Fibroblast of mammary gland (primary cell): Measurements from ENCODE around the gene SORCS3.

Experiments
- DNase-seq: peaks from one replicate; pipeline ENCODE4 v3.0.0-alpha.2; 2010; ENCODE audit warnings: low read depth
- H3K4me3 ChIP-seq: 2 replicates; pipeline ENCODE4 v1.5.1; 2011; ENCODE audit warnings: low read depth, mild to moderate bottlenecking, low read length, moderate library complexity; ENCODE audit not compliant: control insufficient read depth
- TF ChIP-seq, protein P1 (sequence below): conservative IDR thresholded peaks from 2 replicates; pipeline ENCODE4 v1.5.1; 2011; ENCODE audit warnings: low read depth, low read length, inconsistent platforms; ENCODE audit not compliant: control insufficient read depth, insufficient read depth

The SORCS3 gene

GRCh38 chr10:104658067-104658466, 17.0 kb downstream of the SORCS3 start:
- H3K4me3 ChIP-seq, result no peak overlapping the region
- TF ChIP-seq, protein P1, sequence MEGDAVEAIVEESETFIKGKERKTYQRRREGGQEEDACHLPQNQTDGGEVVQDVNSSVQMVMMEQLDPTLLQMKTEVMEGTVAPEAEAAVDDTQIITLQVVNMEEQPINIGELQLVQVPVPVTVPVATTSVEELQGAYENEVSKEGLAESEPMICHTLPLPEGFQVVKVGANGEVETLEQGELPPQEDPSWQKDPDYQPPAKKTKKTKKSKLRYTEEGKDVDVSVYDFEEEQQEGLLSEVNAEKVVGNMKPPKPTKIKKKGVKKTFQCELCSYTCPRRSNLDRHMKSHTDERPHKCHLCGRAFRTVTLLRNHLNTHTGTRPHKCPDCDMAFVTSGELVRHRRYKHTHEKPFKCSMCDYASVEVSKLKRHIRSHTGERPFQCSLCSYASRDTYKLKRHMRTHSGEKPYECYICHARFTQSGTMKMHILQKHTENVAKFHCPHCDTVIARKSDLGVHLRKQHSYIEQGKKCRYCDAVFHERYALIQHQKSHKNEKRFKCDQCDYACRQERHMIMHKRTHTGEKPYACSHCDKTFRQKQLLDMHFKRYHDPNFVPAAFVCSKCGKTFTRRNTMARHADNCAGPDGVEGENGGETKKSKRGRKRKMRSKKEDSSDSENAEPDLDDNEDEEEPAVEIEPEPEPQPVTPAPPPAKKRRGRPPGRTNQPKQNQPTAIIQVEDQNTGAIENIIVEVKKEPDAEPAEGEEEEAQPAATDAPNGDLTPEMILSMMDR, result no peak
- no peak for DNase-seq

GRCh38 chr10:104659809-104660208, 18.7 kb downstream of the SORCS3 start:
- TF ChIP-seq, protein P1, result no peak
- DNase-seq, result no peak
- H3K4me3 ChIP-seq, result no peak overlapping the region

DNA sequence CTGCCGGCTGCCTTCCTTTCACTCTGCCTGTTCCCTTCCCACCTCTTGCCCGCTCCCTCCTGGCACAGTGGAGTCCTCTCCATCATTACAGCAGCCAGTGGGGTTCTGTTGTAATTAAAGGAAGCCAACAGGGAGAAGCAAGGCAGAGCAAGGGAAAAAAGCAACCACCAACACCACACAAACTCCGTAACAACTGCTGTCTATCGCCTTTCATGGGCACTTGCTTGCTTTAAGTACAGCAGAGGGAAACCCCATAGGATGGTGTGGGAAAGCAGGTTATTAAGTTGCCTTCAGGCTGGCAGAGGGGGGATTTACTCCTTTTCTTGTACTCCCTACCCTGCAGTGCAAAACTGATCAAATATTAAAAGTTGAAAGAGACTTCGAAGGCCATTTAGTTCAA, 22.0 kb downstream of the SORCS3 start:
- H3K4me3 ChIP-seq, result no peak overlapping the region
- TF ChIP-seq, protein P1, result no peak
- no peak for DNase-seq

- TF ChIP-seq, protein P1, result no peak
- no peak for DNase-seq
Observed at GRCh38 chr10:104663563-104663962, 22.5 kb downstream of the SORCS3 start.

GRCh38 chr10:104664205-104664604, 23.1 kb downstream of the SORCS3 start:
- H3K4me3 ChIP-seq, result no peak overlapping the region
- DNase-seq, result no peak
- TF ChIP-seq, protein P1, result no peak

More at GRCh38 chr10:104663563-104663962, 22.5 kb downstream of the SORCS3 start:
- no peak overlapping the region for H3K4me3 ChIP-seq

- no peak overlapping the region for H3K4me3 ChIP-seq
- TF ChIP-seq, protein P1, result no peak
- no peak for DNase-seq
Observed at GRCh38 chr10:104665174-104665573, 24.1 kb downstream of the SORCS3 start.

- H3K4me3 ChIP-seq, result no peak overlapping the region
- no peak for DNase-seq
- TF ChIP-seq, protein P1, result no peak
Observed at GRCh38 chr10:104666106-104666505, 25.0 kb downstream of the SORCS3 start.
